Mesothelial cell of epicardium (in vitro differentiated cells): ENCODE results near the gene COQ2. TPM values are rescaled to one million over a fixed set of nuclear protein-coding genes. Genes with fewer than 3 reads are reported as not detected.

Source experiments
- DNase-seq, 2 experiments: peaks; one replicate each; pipeline ENCODE4 v3.0.0; 2021; ENCODE audit warnings: low spot score in 2 of 2; ENCODE audit not compliant: unreplicated experiment in 2 of 2
- H3K27ac Mint-ChIP-seq: 2 replicates; pipeline ENCODE4 v1.8.0; 2021; ENCODE audit warnings: mixed read lengths
- H3K27me3 Mint-ChIP-seq: 2 replicates; pipeline ENCODE4 v1.8.0; 2021; ENCODE audit warnings: low read depth, mixed read lengths
- H3K36me3 Mint-ChIP-seq: 2 replicates; pipeline ENCODE4 v1.8.0; 2021; ENCODE audit warnings: mixed read lengths
- H3K4me1 Mint-ChIP-seq: 2 replicates; pipeline ENCODE4 v1.8.0; 2021; ENCODE audit warnings: mixed read lengths
- H3K4me3 Mint-ChIP-seq: 2 replicates; pipeline ENCODE4 v1.8.0; 2021; ENCODE audit warnings: mild to moderate bottlenecking, moderate library complexity, mixed read lengths
- H3K9me3 Mint-ChIP-seq: 2 replicates; pipeline ENCODE4 v1.8.0; 2021; ENCODE audit warnings: mixed read lengths
- CTCF ChIP-seq: fragments of 200-600 bp; sonication (generic); IDR thresholded peaks from one replicate; pipeline ENCODE4 v1.5.0; 2021; ENCODE audit warnings: antibody characterized with exemption; ENCODE audit not compliant: unreplicated experiment
- total RNA-seq: library from RNA; stranded (reverse); gene quantifications from 3 replicates; pipeline ENCODE4 v1.2.1, GENCODE V29; 2021

The COQ2 gene
- total RNA-seq, 1 donor from 2014 or later = 8.0 TPM

GRCh38 chr4:83230928-83231327 is 53.7 kb downstream of the COQ2 start:
- Mint-ChIP-seq H3K9me3 (no peaks in the 10 kb centered on the region), H3K27ac (no peak overlapping the region)
- TF ChIP-seq CTCF = no peak

GRCh38 chr4:83229791-83230190 is 54.8 kb downstream of the COQ2 start:
- no peak for TF ChIP-seq CTCF
- Mint-ChIP-seq H3K27me3 (no peaks in the 10 kb centered on the region), H3K4me3 (no peak overlapping the region), H3K9me3 (no peaks in the 10 kb centered on the region), H3K36me3 (no peaks in the 10 kb centered on the region), H3K27ac (no peak overlapping the region), H3K4me1 (no peaks in the 10 kb centered on the region)
- DNase-seq = no peak

More at GRCh38 chr4:83230928-83231327, 53.7 kb downstream of the COQ2 start:
- no peaks in the 10 kb centered on the region for H3K36me3 Mint-ChIP-seq
- DNase-seq = no peak
- H3K4me3 Mint-ChIP-seq = no peak overlapping the region
- H3K4me1 Mint-ChIP-seq = no peaks in the 10 kb centered on the region
- no peaks in the 10 kb centered on the region for H3K27me3 Mint-ChIP-seq

GRCh38 chr4:83228231-83228630 is 56.4 kb downstream of the COQ2 start:
- no peaks in the 10 kb centered on the region for H3K4me1 Mint-ChIP-seq
- H3K4me3 Mint-ChIP-seq = no peak overlapping the region
- no peak for DNase-seq
- H3K27me3 Mint-ChIP-seq = no peaks in the 10 kb centered on the region
- no peaks in the 10 kb centered on the region for H3K9me3 Mint-ChIP-seq
- H3K27ac Mint-ChIP-seq = no peak overlapping the region
- TF ChIP-seq CTCF = no peak
- H3K36me3 Mint-ChIP-seq = no peaks in the 10 kb centered on the region

GRCh38 chr4:83224502-83225197 is 59.9 kb downstream of the COQ2 start:
- Mint-ChIP-seq H3K27me3 (no peaks in the 10 kb centered on the region), H3K4me1 (no peaks in the 10 kb centered on the region), H3K9me3 (no peaks in the 10 kb centered on the region)

GRCh38 chr4:83223781-83224180 is 60.8 kb downstream of the COQ2 start:
- no peak for TF ChIP-seq CTCF
- H3K4me1 Mint-ChIP-seq = peaks cover 5% of the 10 kb centered on the region
- no peaks in the 10 kb centered on the region for H3K9me3 Mint-ChIP-seq
- no peak for DNase-seq
- no peak overlapping the region for H3K27ac Mint-ChIP-seq
- no peaks in the 10 kb centered on the region for H3K27me3 Mint-ChIP-seq
- no peaks in the 10 kb centered on the region for H3K36me3 Mint-ChIP-seq
- H3K4me3 Mint-ChIP-seq = no peak overlapping the region

More at GRCh38 chr4:83224502-83225197, 59.9 kb downstream of the COQ2 start:
- no peaks in the 10 kb centered on the region for H3K36me3 Mint-ChIP-seq
- DNase-seq = no peak
- H3K4me3 Mint-ChIP-seq = no peak overlapping the region
- no peak for TF ChIP-seq CTCF
- H3K27ac Mint-ChIP-seq = no peak overlapping the region
